HG03045 (cell line): Measurements from ENCODE around the gene MT1M.
"Not testable (repeated sequence)": the region's sequence is repeated elsewhere in the genome, so short reads cannot be mapped to it uniquely, and the experiment has no call there.

Source experiments
- ATAC-seq: cut with Tn5 transposase; IDR thresholded peaks from one replicate; pipeline ENCODE4 v1.9.1; 2021; ENCODE audit warnings: mild to moderate bottlenecking, moderate library complexity; ENCODE audit not compliant: unreplicated experiment

Gene MT1M

DNA sequence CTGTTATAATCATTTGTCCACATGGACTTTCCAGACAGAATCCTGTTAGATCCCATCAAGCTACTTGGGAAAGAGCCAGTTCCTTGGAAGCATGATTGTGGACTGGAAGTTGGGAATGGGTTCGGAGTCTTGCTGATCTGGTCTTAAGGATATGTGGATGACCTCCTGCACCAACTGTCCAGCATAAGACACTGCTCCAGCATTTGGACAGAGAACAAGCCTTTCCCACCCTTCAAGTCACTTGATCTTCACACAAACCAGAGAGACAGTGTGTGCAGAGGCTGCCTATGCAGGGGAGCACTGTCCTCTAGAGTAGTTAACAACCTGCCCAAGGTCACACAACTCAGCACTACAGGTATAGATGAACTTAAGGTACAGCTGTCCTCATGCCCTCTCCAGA is 13.4 kb downstream of the MT1M start:
- ATAC-seq = no peak

DNA sequence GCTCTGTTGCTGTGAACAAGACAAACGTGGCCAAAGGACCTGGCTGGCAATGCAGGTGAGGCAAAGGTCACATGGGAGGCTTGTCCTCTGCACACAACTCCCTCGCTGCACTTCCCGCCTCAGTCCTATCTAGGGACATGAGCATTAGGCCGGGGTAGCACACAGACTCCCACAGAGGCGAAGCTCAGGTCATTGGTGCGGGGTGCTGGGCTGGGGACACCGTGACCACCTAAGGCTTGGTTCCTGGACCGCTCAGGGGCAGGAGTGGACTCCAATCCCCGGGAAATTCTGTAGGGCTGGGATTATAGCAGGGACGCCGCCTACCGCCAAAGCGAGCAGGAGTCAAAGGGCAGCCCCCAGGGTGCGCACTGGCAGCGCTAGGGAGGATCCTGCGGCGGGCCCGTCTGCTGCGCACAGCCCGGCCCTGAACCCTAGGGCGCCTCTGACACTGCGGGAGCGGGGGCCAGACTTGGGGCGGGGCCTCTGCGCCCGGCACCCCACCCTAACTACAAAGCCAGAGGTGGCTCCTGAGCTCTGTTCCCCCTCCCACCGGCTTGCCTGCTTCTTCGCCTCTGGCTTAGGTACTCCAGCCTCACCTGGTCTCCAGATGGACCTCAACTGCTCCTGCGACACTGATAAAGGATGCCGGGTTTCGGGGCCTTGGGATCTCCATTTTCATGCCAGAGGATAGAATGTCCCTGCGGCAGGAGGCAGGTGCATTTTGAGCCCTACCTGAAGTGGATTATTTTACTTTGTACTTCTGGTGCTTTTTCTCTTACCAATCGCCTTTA is 15.4 kb downstream of the MT1M start:
- ATAC-seq = no peak

DNA sequence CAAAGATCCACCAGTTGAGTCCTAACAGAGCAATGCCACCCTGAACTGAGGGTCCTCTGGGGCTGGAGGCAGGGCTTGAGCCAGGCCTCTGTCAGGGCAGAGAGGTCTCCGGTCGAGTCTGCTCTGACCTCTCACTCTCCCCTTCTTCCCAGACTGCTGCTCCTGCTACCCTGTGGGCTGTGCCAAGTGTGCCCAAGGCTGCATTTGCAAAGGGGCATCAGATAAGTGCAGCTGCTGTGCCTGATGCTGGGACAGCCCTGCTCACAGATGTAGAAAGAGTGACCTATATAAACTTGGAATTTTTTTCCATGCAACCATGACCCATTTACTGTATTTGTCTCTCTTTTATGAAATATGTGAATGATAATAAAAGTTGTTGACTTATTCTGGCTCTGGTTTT is 16.8 kb downstream of the MT1M start:
- no peak for ATAC-seq

DNA sequence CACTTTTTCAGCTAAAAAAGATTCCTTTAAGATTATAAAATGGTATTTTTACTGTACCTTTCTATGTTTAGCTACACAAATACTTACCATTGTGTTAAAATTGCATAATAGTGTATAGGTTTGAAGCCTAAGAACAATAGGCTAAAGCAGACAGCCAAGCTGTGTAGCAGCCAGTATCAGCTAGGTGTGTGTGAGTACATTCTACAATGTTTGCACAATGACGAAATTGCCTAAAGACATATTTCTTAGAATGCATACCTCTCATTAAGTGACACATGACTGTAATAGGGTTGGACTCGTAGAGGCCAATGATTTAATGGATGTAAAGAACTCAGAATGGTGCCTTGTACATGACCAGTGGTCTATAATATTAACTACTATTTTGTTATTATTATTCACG is 17.4 kb downstream of the MT1M start:
- ATAC-seq = no peak

DNA sequence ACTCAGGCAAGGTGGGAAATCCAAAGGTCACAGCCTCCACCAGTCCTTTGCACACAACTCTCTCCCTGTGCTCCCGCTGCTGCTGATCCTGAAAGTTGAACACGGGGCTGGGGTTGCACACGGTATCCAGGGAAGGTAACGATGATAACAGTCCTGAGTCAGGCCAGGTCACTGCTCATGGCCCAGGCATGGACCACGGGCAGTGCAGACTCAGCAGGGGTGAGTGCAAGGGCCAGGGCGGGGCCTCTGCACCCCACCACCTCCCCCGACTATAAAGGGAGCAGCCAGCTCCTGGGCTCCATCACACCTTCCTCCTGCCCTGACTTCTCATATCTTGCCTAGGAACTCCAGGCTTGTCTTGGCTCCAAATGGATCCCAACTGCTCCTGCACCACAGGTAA is 19.1 kb downstream of the MT1M start, which contains the start of gene MT1B:
TSS of gene MT1B (plus strand) at position 301 of the 400 bp plus-strand sequence. CDS start at position 369, 68 bp downstream.
- no peak for ATAC-seq

DNA sequence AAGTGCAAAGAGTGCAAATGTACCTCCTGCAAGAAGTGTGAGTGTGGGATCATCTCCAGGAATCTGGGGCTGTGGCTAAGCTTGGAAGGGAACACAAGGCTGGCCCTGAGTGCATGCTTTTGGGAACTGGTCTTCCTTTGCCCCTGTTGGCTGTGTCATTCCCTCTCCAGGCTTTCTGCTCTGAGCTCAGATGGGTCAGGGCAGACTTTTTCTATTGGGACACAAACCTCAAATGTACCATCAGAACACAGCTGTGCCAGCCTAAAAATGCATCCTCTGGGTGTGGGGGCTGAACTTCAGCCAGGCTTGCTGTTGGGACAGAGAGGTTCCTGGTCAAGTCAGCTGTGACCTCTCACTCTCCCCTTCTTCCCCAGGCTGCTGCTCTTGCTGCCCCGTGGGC is 20.1 kb downstream of the MT1M start:
- ATAC-seq = no peak

DNA sequence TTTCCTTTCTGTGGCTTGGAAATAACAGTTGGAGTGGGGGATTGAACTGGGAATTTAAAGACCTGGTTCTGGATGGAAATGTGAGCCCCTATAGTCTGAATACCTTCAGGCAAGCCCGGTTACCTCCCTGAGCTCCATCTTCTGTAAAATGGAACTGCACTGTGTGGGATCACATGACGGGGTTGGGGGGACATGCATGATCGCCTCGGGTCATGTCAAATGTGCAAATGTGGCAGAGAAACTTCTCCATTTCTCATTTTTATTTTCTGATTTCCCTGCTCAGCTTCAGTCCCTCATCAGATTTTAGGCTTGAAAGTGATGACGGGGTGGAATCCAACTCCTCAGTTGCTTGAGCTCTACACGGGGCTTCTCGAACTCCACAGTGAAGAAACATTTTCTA is 20.8 kb downstream of the MT1M start:
- no peak for ATAC-seq

DNA sequence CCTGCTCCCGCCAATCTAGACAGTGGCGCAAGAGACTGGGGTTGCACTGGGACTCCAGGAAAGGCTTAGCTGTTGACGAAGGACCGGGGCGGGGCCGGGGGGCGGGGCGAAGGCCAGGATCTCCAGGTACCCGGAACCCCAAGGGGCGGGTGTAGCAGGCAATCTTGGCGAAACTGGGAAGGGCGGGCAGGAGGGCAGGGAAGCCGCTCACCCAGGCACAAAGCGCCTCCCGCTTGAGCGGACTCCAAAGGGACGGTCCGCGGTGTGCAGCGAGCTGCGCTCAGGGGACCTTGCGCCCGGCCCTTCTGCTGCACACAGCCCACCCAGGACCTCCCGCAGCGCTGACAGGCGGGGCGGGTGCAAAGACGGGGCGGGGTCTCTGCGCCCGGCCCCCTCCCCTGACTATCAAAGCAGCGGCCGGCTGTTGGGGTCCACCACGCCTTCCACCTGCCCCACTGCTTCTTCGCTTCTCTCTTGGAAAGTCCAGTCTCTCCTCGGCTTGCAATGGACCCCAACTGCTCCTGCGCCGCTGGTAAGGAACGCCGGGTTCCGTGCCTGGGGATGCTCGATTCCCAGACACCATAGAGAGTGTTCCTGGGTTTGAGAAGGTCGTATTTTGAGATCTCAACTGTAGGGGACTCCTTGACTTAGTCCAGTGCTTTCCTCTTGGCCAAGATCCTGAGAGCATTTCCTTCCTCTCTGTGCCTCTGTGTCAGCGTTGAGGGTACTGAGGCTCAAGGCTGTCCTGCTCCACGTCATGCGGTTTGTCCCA is 25.3 kb downstream of the MT1M start, which contains the start of gene MT1F:
TSS of gene MT1F (plus strand) at position 405 of the 772 bp plus-strand sequence. CDS start at position 505, 100 bp downstream.
- no peak for ATAC-seq

DNA sequence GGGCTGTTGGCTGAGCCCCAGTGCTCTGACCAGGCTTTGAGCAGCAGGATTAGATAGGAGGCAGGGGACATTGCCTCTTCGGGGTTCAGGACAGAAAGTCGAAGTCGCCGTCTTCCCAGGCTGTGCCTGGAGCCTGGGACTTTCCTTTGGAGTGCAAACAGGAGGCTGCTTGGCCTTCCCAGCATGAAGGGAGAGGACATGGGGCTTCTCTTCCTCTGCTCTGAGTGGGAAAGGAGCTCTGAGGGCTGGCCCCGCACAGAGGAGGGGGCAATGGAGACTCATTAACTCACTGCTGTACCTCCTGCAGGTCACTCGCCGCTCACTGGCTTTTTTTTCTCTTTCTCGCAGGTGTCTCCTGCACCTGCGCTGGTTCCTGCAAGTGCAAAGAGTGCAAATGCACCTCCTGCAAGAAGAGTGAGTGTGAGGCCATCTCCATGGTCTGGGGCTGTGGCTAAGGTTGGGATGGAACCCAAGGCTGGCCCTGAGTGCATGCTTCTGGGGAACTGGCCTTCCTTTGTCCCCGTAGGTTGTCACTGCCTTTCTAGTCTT is 25.9 kb downstream of the MT1M start:
- no peak for ATAC-seq

DNA sequence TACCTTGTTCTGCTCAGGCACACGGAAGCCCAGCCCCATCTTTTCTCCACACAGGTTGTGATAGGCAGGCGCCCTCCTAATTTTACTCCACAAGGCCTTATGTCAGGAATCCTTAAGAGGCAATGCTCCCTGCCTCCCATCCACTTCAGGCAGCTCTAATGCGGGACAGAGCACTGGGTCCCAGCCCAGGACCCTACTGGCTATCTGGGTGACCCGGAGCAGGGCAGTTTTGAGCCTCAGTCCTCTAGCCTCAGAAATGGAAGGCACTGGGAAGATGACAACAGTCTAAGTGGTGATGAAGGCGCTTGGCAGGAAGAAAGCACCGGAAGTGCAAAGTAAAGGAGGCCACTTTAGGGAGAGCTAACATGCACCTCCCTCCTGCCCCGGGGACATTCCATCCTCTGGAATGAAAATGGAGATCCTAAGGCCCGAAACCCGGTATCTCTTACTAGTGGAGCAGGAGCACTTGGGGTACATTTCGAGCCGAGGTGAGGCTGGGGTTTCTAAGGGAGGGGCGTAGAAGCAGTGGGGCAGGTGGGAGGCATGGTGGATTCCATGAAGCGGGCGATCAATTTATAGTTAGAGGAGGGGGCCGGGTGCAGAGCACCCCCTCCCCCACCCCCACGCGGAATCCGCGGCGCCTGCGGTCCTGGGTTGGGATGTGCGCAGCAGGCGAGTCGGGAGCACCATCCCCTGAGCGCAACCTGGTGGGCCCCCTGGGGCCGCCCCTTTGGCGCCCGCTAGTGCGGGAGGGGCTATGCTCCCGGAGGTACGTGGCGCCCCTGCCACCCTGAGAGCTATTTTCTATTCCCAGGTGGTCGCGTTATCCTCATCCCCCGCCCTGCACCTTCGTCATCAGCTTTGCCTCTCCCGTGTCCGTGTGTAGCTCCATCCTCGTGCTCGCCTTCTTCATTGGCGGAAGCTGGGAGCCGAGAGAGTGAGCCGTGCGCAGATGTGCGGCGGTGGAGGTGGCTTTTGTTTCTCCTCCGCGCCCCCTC is 30.2 kb downstream of the MT1M start:
- no peak for ATAC-seq

DNA sequence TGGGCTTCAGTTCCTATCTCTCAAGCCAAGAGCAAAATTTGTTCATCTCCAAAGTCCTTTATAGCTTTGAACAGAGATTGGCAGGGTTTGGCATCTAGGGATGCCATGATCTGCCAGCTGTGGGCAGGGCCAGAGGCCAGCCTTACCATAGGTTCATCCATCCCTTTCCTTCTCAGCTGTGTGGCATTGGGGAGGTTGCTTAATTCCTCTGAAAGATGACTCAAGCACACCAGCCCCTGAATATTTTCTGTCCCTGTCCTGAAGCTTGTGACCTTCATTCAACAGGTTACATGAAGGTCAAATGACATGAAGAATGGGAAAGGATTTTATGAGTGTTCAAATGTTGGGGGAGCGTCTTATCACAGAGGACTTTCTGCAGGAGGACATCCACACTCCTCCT is 32.0 kb downstream of the MT1M start:
- ATAC-seq = no peak

DNA sequence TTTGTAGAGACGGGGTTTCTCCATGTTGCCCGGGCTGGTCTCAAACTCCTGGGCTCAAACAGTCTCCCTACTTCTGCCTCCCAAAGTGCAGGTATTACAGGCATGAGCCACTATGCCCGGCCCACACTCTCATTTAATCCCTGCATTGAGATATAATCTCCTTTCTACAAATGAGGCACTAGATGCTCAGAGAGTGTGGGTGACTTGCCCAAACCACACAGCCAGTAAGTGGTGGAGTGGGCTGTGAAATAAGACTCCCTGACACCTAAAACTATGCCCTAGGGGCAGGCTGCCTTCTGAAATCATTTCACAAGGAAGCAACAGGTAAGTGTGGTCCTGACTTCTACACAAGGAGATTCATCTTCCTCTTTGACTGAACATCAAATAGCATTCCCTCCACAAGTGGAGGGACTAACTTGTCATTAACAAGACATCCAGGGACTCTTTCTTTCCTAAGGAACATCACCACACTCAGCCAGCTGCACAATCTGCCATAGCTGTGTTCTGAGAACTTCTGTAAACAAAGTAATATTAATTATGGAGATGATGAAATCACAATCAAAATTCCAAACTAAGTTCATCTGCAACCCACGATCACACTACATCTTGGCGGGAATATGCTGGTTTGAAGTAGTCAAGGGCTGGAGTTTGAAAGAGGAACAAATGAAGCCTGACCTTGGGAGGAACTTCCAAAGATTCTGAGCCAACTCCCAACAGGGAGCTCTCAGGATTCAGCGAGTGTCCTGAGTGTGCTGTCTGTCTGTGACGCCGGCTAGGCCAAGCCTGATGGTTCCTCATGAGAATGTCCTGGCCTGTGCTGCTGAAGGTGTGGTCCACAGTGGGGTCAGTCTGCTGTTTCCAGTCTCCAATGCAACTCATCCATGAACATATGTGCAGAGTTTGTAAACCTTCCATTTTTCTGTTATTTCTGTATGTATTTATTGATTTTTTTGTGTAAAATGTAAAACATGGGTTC is 33.1 kb downstream of the MT1M start:
- ATAC-seq = not testable (repeated sequence)

DNA sequence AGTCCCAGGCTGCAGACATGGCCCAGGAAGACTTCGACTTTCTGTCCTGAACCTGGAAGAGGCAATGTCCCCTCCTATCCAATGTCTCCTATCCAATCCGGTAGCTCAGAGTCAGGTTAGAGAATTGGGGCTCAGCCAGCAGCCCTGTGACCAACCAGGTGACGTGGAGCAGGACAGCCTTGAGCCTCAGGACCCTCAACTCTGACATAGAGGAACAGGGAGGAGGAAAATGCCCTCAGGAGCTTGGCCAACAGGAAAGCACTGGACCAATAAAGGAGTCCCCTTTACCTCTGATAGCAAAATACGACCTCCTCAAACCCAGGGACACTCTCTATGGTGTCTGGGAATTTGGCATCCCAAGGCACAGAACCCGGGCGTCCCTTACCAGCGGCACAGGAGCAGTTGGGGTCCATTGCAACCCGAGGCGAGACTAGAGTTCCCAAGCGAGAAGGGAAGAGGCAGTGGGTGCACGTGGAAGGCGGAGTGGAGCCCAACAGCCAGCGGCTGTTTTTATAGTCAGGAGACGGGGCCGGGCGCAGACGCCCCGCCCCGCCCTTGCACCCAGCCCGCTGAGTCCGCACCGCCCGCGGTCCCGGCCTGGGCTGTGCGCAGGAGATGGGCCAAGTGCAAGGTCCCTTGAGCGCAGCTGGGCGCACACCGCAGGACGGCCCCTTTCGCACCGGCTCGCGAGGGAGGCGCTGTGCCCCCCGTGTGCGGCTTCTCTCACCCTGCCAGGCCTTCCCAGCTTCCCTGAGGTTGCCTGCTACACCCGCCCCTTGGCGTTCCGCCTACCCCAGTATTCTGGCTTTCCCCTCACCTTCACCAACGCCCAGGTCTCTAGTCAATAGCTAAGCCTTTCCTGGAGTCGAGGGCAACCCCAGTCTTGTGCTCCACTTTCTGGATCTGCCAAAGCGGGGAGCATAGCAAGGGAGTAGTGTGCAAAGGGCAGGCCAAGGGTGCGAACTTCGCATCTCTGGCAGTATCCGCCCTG is 35.4 kb downstream of the MT1M start, which contains the start of gene MT1G:
TSS of gene MT1G (minus strand) at position 485 of the 991 bp plus-strand sequence. CDS start at position 413, 72 bp downstream.
- no peak for ATAC-seq

DNA sequence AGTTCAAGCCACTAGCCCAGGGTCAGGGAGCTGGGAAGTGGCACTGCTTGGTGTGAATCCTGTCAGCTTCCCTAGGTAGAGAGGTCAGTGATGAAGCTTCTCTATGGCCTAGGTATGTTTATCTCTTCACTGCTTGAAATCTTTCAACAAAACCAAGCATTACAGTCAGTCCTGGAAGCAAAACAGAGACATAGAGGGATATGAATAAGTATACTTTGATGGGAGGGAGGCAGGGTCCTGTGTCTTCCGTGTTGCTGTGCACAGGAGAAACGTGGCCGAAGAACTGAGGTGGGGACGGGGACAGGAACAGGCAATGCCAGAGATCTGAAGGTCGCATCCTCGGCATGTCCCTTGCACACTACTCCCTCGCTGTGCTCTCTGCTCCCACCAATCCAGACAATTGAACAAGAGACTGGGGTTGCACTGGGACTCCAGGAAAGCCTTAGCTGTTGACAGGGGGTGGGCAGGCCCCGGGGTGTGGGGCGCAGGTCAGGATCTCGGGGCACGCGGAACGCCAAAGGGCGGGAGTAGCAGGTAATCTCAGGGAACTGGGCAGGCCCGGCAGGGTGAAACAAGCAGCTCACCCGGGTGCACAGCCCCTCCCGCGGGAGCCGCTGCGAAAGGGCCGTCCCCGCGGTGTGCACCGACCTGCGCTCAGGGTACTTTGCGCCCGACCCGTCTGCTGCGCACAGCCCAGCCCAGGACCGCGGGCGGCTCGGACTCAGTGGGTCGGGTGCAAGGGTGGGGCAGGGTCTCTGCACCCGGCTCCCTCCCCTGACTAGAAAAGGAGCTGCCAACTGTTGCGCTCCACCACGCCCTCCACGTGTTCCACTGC is 36.8 kb downstream of the MT1M start, which contains the start of gene MT1H:
TSS of gene MT1H (plus strand) at position 810 of the 835 bp plus-strand sequence. CDS start 71 bp downstream, outside the sequence.
- ATAC-seq = no peak

DNA sequence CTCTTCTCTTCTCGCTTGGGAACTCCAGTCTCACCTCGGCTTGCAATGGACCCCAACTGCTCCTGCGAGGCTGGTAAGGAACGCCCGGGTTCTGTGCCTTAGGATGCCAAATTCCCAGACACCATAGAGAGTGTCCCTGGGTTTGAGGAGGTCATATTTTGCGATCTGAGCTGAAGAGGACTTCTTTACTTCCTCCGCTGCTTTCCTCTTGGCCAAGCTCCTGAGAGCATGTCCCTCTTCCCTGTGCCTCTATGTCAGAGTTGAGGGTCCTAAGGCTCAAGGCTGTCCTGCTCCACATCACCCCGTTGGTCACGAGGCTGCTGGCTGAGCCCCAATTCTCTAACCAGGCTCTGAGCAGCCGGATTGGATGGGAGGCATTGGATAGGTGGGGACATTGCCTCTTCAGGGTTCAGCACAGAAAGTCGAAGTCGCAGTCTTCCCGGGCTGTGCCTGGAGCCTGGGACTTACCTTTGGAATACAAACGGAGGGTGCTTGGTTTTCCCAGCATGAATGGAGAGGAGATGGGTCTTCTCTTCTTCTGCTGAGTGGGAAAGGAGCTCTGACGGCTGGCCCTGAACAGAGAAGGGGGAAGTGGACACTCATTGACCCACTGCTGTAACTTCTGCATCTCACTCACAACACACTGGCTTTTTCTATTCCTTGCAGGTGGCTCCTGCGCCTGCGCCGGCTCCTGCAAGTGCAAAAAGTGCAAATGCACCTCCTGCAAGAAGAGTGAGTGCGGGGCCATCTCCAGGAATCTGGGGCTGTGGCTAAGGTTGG is 37.6 kb downstream of the MT1M start:
- no peak for ATAC-seq

DNA sequence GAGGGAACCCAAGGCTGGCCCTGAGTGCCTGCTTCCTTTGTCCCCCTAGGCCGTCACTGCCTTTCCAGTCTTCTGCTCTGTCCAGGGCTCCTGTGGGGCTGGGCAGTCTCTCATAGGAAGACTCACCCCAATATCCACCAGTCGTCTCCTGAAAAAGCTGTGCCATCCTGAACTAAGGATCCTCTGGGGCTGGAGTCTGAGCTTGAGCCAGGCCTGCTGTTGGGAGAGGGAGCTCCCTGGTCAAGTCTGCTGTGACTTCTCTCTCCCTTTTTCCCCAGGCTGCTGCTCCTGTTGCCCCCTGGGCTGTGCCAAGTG is 38.1 kb downstream of the MT1M start:
- ATAC-seq = no peak
